ENCODE data around the gene ANKK1. TPM values are rescaled to one million over a fixed set of nuclear protein-coding genes. Genes with fewer than 3 reads are reported as not detected.

Gene ANKK1
- total RNA-seq, 2 donors from 2014 or later = 0.78 to 1.3 TPM

- no peaks in the 10 kb centered on the region for H3K4me1 ChIP-seq
- DNase-seq = no peak
- no peaks in the 10 kb centered on the region for H3K27me3 ChIP-seq
- H3K27ac ChIP-seq = no peak overlapping the region
- intact Hi-C loops (cut with DNase I) = no loop called here
- TF ChIP-seq CTCF (IDR thresholded peaks at IDR 0.05) = no peak
- no peak for TF ChIP-seq POLR2A (IDR thresholded peaks at IDR 0.05)
- H3K36me3 ChIP-seq (replicated peaks in 1 of 2; ENCODE audit: insufficient read depth in 1 of 2, low read depth in 2 of 2) = no peaks in the 10 kb centered on the region
- H3K4me3 ChIP-seq = no peak overlapping the region
- no peak for ATAC-seq
- no peaks in the 10 kb centered on the region for H3K9me3 ChIP-seq
- WGBS, 2 donors = 58% methylated on average over 6 of the region's 6 CpGs
Observed at GRCh38 chr11:113446112-113446511, 58.5 kb downstream of the ANKK1 start.

- Histone ChIP-seq H3K9me3 (no peaks in the 10 kb centered on the region), H3K4me1 (no peaks in the 10 kb centered on the region), H3K4me3 (no peak overlapping the region), H3K27me3 (no peaks in the 10 kb centered on the region), H3K36me3 (replicated peaks in 1 of 2; ENCODE audit: insufficient read depth in 1 of 2, low read depth in 2 of 2) (no peaks in the 10 kb centered on the region), H3K27ac (no peak overlapping the region)
- intact Hi-C loops (cut with DNase I) = no loop called here
- 45 to 72% methylated on average over 5 to 6 of the region's 6 CpGs for WGBS, 2 donors
- DNase-seq (no peak), ATAC-seq (no peak)
- TF ChIP-seq POLR2A (IDR thresholded peaks at IDR 0.05) (no peak), CTCF (IDR thresholded peaks at IDR 0.05) (no peak)
Observed at GRCh38 chr11:113446938-113447337, 59.4 kb downstream of the ANKK1 start.

- TF ChIP-seq POLR2A (IDR thresholded peaks at IDR 0.05) (no peak), CTCF (IDR thresholded peaks at IDR 0.05) (no peak)
- no peak for DNase-seq
- Histone ChIP-seq H3K27ac (no peak overlapping the region), H3K4me3 (no peak overlapping the region), H3K36me3 (replicated peaks in 1 of 2; ENCODE audit: insufficient read depth in 1 of 2, low read depth in 2 of 2) (no peaks in the 10 kb centered on the region), H3K4me1 (no peaks in the 10 kb centered on the region), H3K9me3 (no peaks in the 10 kb centered on the region), H3K27me3 (no peaks in the 10 kb centered on the region)
- ATAC-seq = no peak
- 61 to 71% methylated on average over 8 of the region's 8 CpGs for WGBS, 2 donors
- intact Hi-C loops (cut with DNase I) = no loop called here
Observed at GRCh38 chr11:113447621-113448315, 60.2 kb downstream of the ANKK1 start.

GRCh38 chr11:113448316-113448677 lies 60.7 kb downstream of the ANKK1 start:
- Histone ChIP-seq H3K27ac (no peak overlapping the region), H3K27me3 (no peaks in the 10 kb centered on the region), H3K9me3 (no peaks in the 10 kb centered on the region), H3K4me3 (no peak overlapping the region), H3K4me1 (no peaks in the 10 kb centered on the region), H3K36me3 (replicated peaks in 1 of 2; ENCODE audit: insufficient read depth in 1 of 2, low read depth in 2 of 2) (no peaks in the 10 kb centered on the region)
- WGBS, 2 donors = 55 to 69% methylated on average over 4 to 5 of the region's 5 CpGs
- DNase-seq (no peak), ATAC-seq (no peak)
- intact Hi-C loops (cut with DNase I) = no loop called here
- TF ChIP-seq CTCF (IDR thresholded peaks at IDR 0.05) = no peak
- no peak for TF ChIP-seq POLR2A (IDR thresholded peaks at IDR 0.05)

- intact Hi-C loops (cut with DNase I) = no loop called here
- ATAC-seq (no peak), DNase-seq (no peak)
- no peak overlapping the region for H3K4me3 ChIP-seq
- no peaks in the 10 kb centered on the region for H3K36me3 ChIP-seq (replicated peaks in 1 of 2; ENCODE audit: insufficient read depth in 1 of 2, low read depth in 2 of 2)
- H3K4me1 ChIP-seq = no peaks in the 10 kb centered on the region
- WGBS, 2 donors = 62 to 70% methylated on average over 6 of the region's 6 CpGs
- no peak overlapping the region for H3K27ac ChIP-seq
- H3K27me3 ChIP-seq = no peaks in the 10 kb centered on the region
- TF ChIP-seq POLR2A (IDR thresholded peaks at IDR 0.05) = no peak
- TF ChIP-seq CTCF (IDR thresholded peaks at IDR 0.05) = no peak
- no peaks in the 10 kb centered on the region for H3K9me3 ChIP-seq
Observed at GRCh38 chr11:113449743-113450142, 62.2 kb downstream of the ANKK1 start.
